ENCODE measurements around the gene CS.
"Not testable (repeated sequence)": the region's sequence is repeated elsewhere in the genome, so short reads cannot be mapped to it uniquely, and the experiment has no call there.

The CS gene

DNA sequence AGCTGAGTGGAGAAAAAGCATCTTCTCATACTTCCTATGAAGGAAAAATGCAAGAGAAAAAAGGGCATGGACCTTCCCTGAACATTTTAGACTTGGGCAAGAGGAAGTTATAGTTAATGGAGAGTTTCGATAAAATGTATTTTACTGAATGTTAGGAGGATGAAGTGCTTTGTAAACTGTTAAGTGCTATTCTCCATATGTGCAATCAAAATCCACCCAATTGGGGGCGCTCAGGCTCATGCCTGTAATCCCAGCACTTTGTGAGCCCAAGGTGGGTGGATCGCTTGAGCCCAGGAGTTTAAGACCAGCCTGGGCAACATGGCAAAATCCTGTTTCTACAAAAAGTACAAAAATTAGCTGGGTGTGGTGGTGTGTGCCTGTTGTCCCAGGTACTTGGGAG, 17.5 kb upstream of the CS start:
- no peak for DNase-seq (ENCODE audit: low spot score)

DNA sequence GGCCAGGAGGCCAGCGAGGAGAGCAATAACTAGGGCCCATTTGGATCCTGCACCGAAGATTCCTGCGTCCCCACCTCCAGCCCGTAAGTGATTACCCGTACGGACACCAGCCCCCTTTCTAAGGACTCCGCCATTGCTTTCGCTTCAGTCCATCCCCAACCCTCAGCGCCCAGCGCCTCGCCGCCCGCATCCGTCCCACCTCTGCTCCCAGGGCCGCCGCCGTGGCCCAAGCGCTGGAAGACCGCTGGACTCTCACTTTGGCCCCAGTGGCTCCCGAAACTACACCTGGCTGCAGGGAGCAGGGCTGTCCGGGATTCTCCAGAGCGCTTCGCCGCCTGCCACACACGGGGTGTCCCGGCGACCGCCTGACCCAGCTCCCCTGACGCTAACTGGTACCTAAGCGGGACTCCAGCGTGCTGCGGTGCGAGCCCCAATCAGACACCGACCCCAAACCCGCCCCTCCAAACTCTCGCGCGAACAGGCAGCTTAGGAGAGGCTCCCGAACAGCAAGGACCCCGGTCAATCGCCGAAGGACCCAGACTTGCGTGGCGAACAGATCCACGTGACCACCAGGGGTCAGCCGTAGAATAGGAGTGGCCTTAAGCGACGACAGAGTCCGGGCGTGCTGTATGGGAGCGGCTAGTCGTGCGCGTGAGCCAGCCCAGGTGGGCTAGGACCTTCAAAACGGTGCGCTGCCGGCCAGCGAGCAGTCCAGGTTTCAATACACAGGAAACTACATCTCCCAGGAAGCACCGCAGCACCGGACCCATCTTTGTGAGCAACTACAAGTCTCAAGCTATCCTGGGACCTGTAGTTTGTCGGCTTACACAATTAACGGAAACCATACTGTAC, 15.7 kb upstream of the CS start, which contains the start of gene CNPY2:
TSS of gene CNPY2 (minus strand) at position 367 of the 852 bp plus-strand sequence. CDS start 771 bp downstream, outside the sequence.
- DNase-seq (ENCODE audit: low spot score), result peak; percentile 96

DNA sequence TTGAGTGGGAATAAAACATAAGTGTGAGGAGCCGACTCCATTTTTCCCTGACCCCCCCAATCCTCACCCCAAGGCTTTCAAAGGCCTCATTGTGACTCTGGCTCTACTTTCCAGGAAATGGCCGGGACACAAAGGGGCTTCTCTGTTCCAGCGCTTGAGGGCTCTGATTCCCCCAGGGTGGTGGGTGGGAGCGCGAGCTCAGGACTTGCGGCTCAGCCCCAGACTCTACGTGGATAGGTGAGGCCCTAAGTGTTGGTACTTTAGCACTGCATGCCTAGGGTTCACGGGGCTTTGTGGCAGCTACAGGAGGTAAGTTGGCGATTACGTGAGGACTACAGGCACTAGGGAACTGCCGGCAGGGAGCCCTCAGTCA, 15.1 kb upstream of the CS start:
- DNase-seq (ENCODE audit: low spot score), result no peak

DNA sequence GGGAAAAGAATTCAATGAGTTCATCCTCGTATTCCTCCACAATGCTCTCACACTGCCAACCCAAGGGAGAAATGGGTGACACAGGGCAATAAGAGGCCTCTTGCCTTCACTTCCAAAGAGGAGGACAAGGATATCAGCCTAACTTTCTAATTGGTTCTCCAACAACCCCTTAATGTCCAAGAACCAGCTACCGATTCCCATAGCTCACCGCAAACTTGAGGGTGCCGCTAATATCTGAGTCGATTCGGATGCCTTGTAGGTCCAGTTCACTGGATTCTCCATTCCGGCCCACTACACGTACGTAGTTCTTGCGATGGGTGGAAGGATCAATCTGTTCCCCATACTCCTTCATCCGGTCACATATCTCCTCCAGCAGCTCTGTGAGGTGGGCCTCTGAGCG, 10.9 kb upstream of the CS start:
- DNase-seq (ENCODE audit: low spot score), result no peak

DNA sequence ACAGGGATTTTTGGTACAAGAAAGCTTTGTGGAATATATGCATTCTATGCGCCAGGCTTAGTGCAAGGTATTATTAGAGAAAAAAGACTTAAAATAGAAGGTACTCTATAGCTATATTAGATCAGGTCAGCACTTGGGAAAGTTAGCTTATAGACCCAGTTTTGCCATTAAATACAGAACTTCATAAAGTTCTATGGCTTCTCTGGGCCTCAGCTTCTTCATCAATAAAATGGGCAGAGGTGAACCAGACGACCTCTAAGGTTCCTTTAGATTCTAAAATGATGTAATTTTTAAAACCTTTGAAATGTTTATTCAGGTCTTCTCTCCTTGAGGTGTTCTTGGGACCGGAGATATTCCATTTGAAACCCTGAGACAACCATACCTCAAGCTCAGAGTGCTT, 8.6 kb upstream of the CS start:
- no peak for DNase-seq (ENCODE audit: low spot score)

DNA sequence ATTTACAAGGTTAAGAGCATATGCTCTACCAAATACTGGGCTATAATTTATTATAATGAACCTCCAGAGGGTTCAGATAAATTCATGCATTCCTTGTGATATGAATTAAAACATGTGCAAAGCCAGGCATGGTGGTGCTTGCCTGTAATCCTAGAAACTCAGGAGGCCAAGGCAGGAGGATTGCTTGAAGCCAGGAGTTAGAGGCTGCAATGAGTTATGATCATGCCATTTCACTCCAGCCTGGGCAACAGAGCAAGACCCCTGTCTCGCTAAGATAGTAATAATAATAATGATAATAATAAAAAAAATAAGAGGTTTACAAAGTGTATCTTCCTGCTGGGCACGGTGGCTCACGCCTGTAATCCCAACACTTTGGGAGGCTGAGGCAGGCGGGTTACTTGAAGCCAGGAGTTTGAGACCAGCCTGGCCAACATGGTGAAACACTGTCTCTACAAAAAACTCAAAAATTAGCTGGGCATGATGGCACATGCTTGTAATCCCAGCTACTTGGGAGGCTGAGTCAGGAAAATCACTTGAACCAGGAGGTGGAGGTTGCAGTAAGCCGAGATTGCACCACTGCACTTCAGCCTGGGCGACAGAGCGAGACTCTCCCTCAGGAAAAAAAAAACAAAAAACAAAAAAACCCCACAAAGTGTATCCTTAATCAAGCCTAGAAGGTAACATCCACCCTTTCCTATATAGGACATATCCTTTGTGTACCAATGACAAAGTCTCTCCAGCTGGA, 7.3 kb upstream of the CS start:
- DNase-seq (ENCODE audit: low spot score), result no peak

DNA sequence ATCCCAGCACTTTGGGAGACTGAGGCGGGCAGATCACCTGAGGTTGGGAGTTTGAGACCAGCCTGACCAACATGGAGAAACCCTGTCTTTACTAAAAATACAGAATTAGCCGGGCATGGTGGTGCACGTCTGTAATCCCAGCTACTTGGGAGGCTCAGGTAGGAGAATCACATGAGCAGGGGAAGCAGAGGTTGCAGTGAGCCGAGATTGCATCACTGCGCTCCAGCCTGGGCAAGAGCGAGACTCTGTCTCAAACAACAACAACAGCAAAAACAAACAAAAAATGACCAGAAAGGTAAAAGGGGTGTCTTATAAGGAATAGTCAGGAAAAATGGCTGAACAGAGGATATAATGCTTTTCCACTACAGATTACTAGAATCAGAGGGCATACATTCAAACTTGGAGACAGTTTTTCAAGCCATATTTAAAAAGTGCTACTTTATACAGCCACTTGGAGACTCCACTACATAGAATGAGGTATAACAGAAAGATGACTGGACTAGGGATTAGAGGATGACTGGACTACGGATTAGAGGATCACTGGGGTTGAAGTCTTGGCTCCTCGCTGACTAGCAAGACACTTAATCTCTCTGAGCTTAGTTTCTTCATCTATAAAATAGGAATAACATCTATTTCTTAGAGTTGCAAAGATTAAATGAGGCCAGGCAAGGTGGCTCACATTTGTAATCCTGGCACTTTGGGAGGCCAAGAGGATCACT, 4.9 kb upstream of the CS start:
- no peak for DNase-seq (ENCODE audit: low spot score)

DNA sequence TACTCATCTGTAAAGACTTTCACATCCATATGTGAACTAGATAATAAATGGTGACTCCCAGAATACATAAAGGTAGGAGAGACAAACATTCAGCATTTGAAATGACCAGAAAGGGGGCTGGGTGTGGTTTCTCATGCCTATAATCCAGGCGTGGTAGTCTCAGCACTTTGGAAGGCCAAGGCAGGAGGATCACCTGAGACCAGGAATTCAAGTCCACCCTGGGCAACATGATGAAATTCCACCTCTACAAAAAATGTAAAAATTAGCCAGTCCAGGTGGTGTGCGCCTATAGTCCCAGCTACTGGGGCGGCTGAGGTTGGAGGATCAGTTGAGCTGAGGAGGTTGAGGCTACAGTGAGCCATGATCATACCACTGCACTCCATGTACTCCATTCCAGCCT, 4.1 kb upstream of the CS start:
- DNase-seq (ENCODE audit: low spot score), result no peak

DNA sequence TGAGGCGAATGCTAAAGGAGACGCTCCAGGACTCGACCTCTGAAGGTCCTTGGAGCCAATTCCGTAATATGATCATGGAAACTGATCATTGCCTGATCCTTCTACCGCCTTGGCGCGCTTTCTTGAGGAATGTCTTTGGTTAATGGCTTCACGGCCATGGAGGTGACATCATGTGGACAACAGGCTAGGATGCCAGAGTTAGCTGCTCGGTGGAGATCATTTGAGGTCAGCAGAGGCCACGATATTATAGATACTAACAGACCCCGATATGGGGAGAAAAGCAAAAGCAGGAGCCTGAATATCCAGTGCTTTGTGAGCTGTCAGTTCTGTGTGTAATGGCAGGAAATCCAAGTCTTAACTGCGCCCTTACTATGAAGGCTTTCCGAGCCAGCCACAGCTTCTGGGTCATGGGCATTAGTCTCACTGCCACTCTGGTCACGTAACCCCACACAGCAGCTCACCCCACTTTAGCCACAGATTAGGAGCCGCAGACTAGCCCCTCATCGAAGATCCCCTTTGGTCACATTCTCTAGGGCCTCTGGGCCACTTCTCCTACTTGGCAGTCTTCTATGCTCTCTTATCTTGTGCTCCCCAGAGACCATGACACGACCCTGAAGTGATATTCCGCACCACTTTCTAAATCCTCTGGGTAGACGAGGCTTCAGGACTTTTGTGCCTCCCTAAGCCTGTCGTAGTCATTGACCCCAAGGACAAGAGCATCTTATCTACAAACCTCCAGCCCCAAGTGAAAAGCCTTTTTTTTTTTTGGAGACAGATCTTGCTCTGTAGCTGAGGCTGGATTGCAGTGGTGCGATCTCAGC, 724 bp upstream of the CS start:
- peak; percentile 49 for DNase-seq (ENCODE audit: low spot score)

DNA sequence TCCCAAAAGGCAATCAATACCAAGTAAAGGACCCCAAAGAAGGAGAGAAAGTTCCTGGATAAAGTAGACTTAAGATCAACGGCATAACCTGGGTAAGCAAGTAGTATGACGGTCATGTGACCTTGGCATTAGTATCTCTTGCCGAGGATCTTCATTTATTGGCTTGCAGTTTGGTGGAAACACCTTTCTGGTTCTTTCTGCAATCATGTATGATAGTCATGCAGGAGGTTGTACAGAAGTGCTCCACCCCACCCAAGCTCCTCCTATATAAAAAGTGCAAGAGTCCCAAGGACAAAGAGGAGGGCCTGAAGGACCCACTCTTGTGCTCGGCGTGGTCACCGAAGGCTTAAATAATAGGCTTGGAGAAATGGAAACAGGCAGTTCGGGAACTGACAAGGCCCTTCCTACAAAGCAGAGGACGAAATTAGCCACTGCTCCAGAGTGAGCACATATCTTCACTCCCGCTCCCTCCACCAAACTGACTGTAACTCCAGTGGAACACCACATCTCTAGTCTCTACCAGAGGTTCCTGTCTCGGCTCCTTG, 750 bp downstream of the CS start:
- DNase-seq (ENCODE audit: low spot score), result no peak

DNA sequence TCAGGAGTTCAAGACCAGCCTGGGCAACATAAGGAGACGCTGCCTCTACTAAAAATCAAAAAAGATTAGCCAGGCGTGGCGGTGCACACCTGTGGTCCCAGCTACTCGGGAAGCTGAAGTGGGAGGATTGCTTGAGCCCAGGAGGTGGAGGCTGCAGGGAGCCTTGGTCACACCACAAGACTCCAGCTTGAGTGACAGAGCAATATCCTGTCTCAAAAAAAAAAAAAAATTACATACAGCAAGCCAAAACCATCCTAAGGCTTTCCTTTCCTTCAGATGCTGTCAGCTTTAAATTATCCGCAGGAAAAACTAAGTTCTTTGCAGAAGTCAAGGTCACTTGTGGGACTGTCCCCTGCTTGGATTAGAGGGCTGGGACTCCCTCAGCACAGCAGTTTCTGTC, 1.3 kb downstream of the CS start:
- DNase-seq (ENCODE audit: low spot score), result no peak

DNA sequence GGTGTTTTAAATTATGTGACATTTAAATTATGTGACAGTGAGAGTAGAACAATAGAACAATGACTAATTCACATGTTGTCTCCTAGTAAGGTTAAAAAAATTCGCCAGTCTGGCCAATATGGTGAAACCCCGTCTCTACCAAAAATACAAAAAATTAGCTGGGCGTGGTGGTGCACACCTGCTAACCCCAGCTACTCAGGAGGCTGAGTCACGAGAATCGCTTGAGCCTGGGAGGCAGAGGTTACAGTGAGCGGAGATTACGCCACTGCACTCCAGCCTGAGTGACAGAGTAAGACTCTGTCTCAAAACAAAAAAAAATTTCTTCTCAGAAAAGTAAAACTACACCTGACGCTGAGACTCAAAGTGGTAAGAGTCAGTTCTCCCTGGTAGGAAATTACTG, 2.7 kb downstream of the CS start:
- no peak for DNase-seq (ENCODE audit: low spot score)

DNA sequence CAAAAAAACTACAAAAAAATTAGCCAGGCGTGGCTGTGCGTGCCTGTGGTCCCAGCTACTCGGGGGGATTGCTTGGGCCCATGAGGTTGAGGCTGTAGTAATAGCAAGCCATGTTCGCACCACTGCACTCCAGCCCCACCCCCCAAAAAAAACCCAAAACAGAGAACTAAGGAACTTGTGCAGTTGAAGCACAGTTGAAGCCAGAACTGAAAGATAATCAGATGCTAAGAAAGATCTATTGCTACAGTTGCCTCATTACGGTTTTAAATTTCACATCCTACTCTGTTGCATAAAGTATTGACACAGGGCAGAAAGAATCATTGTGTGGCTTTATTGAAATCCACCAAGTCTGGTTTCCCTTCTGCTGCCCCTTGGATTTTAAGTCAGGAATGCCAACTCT, 3.8 kb downstream of the CS start:
- DNase-seq (ENCODE audit: low spot score), result no peak

DNA sequence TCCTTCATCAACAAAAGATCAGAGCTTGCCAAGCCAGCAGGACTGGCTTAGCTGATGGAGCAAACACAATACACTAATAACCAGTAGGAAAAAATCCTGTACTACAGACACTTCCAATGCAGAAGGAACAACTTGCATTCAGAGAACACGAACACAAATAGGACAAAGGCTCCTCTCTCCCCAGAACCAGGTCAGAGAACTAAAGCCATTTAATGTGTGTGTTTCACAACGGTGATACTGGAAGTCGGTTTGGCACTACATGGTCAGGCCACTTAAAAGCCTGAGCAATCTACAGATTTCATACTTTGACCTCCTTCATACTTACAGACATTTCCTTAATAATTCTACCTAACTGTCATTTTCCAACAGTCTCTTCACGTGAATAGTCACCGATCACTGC, 6.3 kb downstream of the CS start:
- no peak for DNase-seq (ENCODE audit: low spot score)

DNA sequence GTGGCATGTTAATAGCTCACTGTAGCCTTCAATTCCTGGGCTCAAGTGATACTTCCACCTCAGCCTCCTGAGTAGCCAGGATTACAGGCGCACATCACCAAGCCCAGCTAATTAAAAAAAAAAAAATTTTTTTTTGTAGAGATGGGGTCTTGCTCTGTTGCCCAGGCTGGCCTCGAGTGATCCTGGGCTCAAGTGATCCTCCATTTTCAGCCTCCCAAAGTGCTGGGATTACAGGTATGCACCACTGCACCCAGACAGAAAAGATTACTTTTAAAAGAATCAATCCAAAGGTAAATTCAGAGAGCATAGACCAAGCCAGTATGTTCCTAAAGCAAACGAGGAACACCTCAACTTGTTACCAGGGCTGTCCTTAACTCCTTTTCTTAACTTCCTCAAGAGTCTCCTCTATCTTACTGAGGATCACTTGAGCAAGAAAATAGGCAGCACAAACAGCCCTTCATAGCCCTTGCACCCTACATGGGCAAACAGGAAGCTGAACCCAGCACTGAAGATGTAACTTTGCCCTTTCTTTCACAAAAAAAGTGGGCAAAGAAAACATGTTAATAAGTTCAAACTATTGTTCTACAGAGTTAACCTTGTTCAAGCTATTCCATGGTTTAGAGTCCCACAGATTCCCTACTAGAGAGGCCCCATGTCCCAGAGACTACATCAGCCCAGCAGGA, 11.3 kb downstream of the CS start:
- no peak for DNase-seq (ENCODE audit: low spot score)

DNA sequence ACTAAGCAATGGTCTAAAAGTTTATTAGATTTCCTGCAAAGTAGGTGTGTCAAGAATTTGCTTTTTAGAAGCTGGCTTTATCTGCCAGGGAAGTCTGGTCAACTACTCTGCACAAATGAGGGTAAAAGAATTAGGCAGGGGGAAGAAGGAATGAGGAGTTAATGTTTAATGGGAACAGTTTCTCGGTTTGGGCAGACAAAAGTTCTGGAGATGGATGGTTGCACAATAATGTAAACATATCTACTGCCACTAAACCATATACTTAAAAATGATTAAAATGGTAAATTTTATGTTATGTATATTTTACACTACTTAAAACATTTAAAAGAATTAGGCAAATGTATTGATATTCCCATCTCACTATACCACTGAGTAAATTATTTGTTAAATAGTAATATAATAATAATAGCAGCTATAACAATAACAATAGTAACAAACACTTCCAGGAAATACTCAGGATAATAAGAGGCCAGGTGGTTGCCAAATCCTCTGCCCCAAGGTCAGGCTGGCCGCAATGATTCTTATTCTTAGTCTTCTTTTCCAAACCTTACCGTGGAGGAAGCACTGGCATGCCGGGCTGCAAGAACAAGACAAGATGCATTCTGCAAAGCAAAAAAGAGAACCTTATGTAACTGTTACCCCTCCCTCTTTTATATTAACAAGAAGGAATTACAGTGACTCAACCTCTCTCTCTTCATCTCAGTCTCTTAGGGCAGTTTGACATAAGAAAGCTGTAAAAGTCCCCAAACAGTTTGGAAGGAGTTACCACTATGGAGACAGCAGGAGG, 13.9 kb downstream of the CS start:
- DNase-seq (ENCODE audit: low spot score), result no peak

DNA sequence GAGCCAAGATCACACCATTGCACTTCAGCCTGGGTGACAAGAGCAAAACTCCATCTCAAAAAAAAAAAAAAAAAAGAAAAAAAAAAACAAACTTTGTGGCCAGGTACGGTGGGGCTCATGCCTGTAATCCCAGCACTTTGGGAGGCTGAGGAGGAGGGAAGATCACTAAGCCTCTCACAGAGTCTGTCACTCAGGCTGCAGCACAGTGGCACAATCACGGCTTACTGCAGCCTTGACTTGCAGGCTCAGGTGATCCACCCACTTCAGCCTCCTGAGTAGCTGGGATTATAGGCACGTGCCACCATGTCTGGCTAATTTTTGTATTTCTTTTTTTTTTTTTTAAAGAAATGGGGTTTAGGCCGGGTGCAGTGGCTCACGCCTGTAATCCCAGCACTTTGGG, 15.9 kb downstream of the CS start:
- not testable (repeated sequence) for DNase-seq (ENCODE audit: low spot score)

DNA sequence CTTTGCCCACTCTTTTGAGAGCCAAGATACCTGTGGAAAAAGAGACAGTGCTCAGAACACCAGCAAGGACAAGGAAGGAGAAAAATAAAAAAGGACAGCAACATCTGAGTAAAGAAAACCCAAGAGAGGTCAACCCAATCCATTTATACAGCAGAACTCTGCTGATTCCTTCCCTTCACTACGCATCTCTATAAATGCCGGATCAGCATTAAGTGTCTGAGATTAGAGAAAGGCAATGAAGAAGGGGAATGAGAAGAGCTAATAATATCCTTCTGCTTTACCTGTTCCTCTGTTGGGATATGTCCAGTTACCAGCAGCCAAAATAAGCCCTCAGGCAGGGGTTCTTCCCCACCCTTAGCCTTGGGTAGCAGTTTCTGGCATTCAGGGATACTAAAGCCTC, 17.6 kb downstream of the CS start:
- DNase-seq (ENCODE audit: low spot score), result no peak

DNA sequence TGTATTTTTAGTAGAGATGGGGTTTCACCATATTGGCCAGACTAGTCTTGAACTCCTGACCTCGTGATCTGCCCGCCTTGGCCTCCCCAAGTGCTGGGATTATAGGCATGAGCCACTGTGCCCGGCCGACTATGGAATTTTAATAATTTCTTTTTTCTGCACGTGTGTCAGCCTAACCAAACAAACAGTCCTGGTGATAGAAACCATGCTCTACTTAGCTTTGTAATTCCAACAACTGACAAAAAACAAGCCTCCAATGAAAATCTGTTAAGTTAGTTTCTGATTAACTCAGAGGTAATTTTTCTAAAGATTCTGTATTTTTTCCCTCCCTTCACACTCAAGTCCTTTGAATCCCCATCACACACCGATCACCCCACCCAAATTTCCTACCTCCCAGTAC, 18.1 kb downstream of the CS start:
- DNase-seq (ENCODE audit: low spot score), result no peak

DNA sequence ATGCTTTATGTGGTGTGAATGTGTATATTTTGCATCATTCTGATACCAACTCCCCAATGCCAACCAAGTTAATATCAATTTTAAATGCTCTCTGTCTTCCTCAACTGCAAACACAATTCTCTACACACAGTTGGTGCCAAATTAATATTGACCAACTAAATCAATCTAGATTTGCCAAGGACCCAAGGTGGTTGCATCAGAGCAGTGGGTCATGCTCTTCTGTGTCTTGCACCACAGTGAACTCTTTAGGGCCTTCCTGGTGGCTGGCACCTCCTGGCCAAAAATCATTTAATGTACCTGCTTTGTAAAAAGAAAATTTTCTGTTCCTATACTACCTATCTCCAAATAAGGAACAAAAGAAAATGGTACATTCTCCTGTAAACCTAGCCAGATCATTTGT, 19.3 kb downstream of the CS start:
- DNase-seq (ENCODE audit: low spot score), result no peak

All from AG20443 (cell line).